ENCODE results near the gene NCOA1.
"Not testable (repeated sequence)": the region's sequence is repeated elsewhere in the genome, so short reads cannot be mapped to it uniquely, and the experiment has no call there.

Gene NCOA1

GRCh38 chr2:24508878-24509277 lies 17.8 kb downstream of the NCOA1 start:
- DNase-seq: no peak

GRCh38 chr2:24509425-24509824 lies 18.4 kb downstream of the NCOA1 start:
- DNase-seq: no peak

GRCh38 chr2:24509840-24510239 lies 18.8 kb downstream of the NCOA1 start:
- no peak for DNase-seq

- DNase-seq: no peak
Measured at GRCh38 chr2:24510771-24511170, 19.7 kb downstream of the NCOA1 start.

- DNase-seq: no peak
Measured at GRCh38 chr2:24511198-24511597, 20.1 kb downstream of the NCOA1 start.

GRCh38 chr2:24511894-24512293 lies 20.8 kb downstream of the NCOA1 start:
- DNase-seq: no peak

GRCh38 chr2:24512404-24512803 lies 21.4 kb downstream of the NCOA1 start:
- no peak for DNase-seq

GRCh38 chr2:24512831-24513230 lies 21.8 kb downstream of the NCOA1 start:
- DNase-seq: no peak

GRCh38 chr2:24513281-24514071 lies 22.4 kb downstream of the NCOA1 start:
- DNase-seq: no peak

GRCh38 chr2:24514820-24515219 lies 23.8 kb downstream of the NCOA1 start:
- DNase-seq: no peak

- no peak for DNase-seq
Measured at GRCh38 chr2:24515335-24515734, 24.3 kb downstream of the NCOA1 start.

GRCh38 chr2:24515831-24516230 lies 24.8 kb downstream of the NCOA1 start:
- DNase-seq: peak in 1 of 2 donors; percentile 49

GRCh38 chr2:24517247-24517646 lies 26.2 kb downstream of the NCOA1 start:
- no peak for DNase-seq

- DNase-seq: no peak
Measured at GRCh38 chr2:24520175-24520574, 29.1 kb downstream of the NCOA1 start.

- peak in 1 of 2 donors; percentile 14 for DNase-seq
Measured at GRCh38 chr2:24521162-24521857, 30.3 kb downstream of the NCOA1 start.

GRCh38 chr2:24521975-24522639 lies 31.1 kb downstream of the NCOA1 start:
- no peak for DNase-seq

- no peak for DNase-seq
Measured at GRCh38 chr2:24527536-24527935, 36.5 kb downstream of the NCOA1 start.

GRCh38 chr2:24530796-24531195 lies 39.7 kb downstream of the NCOA1 start:
- no peak for DNase-seq

GRCh38 chr2:24531610-24532009 lies 40.6 kb downstream of the NCOA1 start:
- DNase-seq: not testable (repeated sequence)

GRCh38 chr2:24532057-24532456 lies 41.0 kb downstream of the NCOA1 start:
- not testable (repeated sequence) for DNase-seq

GRCh38 chr2:24533574-24533973 lies 42.5 kb downstream of the NCOA1 start:
- not testable (repeated sequence) for DNase-seq

- DNase-seq: peak in 1 of 2 donors; percentile 5
Measured at GRCh38 chr2:24538720-24539119, 47.7 kb downstream of the NCOA1 start.

- no peak for DNase-seq
Measured at GRCh38 chr2:24539258-24539657, 48.2 kb downstream of the NCOA1 start.

GRCh38 chr2:24540011-24540477 lies 49.0 kb downstream of the NCOA1 start:
- DNase-seq: no peak

All from bone marrow (tissue), 2 donors.